Activated T-cell treated with anti-CD3 and anti-CD28 coated beads for 1 hour (primary cell): ENCODE results near the gene CHAF1A.

Source experiments
- DNase-seq: peaks from one replicate; pipeline ENCODE4 v3.0.0-alpha.2; 2020; ENCODE audit warnings: low read depth

CHAF1A gene

DNA sequence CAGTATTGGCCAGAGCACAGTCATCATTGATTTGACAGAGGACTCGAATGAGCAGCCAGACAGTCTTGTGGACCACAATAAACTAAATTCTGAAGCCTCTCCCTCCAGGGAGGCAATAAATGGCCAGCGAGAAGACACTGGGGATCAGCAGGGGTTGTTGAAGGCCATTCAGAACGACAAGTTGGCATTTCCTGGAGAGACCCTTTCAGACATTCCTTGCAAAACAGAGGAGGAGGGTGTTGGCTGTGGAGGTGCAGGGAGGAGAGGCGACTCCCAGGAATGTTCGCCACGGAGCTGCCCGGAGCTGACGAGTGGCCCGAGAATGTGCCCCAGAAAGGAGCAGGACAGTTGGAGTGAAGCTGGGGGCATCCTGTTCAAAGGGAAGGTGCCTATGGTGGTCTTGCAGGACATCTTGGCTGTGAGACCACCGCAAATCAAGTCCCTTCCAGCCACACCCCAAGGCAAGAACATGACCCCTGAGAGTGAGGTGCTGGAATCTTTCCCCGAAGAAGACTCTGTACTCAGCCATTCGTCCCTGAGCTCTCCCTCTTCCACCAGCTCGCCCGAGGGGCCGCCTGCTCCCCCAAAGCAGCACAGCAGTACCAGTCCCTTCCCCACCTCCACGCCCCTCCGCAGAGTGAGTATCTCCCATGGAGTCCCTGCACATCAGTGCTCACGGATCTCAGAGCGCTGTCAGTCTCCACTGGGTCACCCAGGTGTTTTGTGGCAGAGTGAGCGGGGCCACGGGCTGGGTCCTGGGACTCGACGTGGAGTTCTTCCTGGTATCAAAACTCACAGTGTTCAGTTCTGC lies 6.9 kb downstream of the CHAF1A start:
- DNase-seq, result no peak

DNA sequence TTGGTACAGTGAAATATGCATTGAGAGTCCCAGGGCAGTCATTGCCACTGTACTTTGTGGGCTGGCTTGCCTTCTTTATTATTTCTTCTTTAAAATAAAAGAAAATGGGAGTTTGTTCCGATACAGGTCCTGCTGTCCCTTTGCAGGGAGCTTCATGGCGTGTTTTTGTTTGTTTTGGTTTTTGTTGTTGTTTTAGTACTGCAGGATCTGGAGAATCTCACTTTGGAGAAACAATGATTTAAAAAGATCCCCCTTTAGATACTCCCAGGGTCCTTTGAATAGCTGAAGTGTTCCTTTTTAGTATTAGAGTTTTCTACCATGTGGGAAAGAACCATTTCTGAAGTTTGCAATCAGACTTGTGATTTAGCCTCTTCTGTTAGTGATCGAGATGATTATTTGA lies 11.1 kb downstream of the CHAF1A start:
- DNase-seq, result no peak

DNA sequence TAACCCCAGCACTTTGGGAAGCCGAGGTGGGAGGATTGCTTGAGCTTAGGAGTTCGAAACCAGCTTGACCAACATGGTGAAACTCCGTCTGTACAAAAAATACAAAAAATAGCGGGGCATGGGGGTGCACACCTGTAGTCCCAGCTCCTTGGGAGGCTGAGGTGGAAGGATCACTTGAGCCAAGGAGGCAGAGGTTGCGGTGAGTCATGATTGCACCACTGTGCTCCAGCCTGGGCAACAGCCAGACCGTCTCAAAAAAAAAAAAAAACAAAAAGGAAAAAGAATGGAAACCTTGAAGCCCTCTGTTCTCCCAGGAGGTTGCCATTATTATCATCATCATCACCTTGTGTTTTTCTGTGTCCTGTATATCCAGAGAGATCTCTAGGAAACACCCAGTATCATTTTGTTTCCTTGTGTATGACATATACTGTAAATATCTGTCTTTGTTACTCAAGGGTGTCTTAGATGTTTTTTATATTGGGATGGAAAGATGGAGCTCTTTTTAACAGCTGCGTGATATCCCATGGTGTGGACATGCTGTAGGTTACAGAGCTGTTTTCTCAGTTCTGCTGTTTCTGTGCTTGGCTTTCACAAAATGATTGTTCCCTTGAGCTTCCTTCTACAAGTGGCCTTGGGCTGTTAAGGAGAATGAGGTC lies 11.8 kb downstream of the CHAF1A start:
- no peak for DNase-seq

DNA sequence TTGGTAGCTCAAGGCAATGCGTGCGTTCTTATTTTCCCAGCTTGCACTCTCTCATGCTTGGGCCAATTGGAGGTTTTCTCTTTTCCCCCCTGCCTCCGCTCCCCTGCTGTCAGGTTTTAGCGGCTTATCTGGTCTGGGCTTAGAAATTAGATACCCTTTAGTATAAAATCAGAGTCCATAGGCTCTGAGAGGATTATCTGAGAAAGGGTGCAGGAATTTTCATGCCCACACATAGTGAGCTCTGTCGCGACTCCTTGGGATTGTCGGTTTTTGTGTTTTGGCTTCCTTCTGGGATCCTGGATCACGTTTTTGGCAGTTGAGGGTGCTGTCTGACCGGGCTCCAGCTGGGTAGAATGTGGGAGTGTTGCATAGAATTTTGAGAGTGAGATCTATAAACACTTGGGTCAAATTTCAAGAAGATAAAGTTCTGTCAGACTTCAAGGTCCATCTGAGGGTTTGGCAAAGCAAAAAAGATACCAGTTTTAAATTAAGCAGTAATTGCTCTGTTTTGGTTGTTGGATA lies 12.4 kb downstream of the CHAF1A start:
- no peak for DNase-seq

DNA sequence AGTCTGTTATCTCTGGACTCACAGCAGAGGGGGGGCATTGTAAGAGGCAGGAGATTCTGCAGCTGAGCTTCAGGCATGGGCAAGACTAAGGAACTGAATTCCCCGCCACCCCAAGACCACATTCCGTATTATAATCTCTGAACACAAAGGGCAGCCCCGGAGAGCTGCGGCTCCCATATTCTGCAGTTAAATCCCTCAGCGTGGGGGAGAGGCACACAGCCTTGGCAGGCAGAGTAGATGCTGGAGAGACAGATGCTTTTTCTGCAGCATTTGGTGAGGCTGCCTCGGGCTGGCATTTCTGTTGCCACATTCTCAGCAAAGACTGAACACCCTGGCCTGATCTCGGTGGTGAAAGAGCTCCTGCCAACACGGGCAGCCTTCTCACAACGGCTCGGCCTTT lies 12.9 kb downstream of the CHAF1A start:
- DNase-seq, result no peak

DNA sequence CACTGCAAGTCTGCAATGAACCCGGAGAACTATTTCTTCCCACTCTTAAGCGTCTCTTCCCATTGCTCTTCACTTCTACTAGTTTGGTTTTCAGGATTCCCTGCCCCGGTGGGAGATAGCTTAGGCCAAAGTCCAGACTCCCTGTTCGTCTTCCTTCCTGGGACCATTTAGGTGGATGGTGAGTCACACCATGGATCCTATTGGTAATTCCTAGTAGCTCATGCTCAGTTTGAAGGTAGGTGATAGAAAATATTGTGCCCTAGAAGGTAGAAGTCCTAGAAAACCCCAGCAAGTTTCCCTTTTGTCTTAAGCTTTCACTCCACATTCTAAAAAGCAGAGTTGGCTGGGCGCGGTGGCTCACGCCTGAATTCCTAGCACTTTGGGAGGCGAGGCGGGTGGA lies 13.8 kb downstream of the CHAF1A start:
- no peak for DNase-seq

DNA sequence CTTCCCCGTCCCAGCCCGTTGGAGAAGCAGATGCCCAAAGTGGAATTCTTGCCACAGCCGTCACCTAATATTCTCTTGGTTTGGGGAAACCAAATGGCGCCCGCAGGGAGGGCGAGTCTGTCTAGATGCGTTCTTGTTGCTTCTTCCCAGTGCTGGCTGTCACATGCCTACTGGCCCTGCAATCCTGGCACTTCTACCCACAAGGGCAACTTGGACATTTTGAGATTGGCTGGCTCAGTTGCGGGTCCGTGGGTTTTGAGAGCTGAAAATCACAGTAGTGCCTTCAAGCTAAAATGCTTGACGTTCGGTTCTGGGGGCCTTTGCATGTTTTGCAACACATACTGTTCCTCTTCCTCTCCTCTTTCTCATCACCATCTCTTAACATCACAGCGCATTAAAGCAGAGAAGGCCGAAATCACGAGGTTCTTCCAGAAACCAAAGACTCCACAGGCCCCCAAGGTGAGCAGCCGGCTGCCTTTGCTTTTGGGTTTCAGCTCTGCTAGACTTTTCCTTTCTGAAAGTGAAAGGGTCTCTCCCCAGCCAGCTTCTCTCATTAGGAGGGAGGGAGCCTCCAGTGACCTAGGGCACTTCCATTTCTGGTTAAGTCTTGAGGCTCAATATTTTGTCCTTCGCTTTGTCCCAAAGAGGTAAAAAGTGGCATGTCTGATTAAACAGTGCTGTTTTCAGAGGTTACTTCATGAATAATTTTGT lies 21.1 kb downstream of the CHAF1A start:
- no peak for DNase-seq

DNA sequence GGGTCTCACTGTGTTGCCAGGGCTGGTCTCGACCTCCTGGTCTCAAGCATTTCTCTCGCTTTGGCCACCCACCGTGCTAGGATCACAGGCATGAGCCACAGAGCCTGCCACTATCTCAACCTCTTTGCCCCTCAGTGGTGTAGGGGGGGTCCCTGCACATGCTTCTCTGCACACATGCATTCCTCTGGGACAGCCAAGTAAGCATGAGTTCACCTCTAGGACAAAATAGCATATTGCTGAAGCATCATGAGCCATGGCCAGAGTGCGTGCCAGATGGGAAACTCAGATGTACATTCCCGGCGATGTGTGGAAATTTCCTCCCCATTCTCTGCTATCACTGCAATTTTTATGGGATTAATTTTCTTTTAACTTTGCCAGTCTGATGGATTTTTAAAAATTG lies 23.1 kb downstream of the CHAF1A start:
- no peak for DNase-seq

DNA sequence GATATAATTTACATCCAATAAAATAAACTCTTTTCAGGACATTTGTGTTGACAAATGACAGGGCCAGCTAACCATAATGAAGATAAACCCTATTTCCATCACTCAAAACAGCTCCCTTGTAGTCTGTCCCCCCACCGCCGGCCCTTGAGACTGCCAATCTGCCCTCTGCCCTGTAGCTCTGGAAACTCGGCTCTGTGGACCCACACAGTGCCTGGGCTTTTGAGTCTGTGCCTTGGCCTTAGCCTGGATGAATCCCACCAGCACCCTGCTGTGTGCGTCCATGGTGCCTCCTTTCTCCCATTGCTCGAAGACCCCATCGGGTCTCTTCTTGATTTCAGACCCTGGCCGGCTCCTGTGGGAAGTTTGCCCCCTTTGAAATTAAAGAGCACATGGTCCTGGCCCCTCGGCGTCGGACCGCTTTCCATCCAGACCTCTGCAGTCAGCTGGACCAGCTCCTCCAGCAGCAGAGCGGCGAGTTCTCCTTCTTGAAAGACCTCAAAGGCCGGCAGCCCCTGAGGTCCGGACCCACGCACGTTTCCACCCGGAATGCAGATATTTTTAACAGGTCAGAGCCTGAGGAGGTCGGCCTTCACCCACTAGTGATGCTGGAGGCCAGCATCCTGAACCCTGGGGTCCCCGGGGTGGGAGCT lies 26.0 kb downstream of the CHAF1A start:
- no peak for DNase-seq

DNA sequence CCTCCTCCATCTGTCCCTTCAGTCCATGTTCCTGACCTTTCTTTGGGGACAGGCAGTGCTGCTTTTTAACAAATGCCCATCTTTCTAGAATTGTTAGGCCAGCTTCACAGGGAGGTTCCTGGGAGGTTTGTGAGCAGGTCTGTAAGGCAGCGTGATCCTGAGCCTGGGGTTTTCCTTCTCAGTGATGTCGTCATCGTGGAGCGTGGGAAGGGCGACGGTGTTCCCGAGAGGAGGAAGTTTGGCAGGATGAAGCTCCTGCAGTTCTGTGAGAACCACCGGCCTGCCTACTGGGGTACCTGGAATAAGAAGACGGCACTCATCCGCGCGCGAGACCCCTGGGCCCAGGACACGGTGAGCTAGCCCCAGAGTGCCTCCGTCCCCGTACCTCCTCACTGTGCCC lies 26.8 kb downstream of the CHAF1A start:
- no peak for DNase-seq

DNA sequence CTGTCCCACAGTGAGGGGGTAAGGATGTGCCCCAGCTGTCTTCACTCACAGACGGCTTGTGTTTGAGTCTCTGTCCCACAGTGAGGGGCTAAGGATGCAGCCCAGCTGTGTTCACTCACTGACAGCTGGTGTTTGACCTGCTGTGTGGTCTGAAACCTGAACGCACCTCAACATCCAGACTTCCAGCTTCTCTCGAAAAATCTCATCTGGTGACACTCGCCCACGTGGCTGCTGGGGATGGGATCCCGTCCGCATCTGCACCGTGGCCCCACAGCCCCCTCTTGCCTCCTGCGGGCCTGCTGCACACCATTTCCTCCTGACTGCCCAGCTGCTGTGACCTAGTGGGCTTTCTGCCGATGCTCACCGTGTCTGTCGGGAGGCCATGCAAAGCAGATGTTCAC lies 27.3 kb downstream of the CHAF1A start:
- DNase-seq, result no peak

DNA sequence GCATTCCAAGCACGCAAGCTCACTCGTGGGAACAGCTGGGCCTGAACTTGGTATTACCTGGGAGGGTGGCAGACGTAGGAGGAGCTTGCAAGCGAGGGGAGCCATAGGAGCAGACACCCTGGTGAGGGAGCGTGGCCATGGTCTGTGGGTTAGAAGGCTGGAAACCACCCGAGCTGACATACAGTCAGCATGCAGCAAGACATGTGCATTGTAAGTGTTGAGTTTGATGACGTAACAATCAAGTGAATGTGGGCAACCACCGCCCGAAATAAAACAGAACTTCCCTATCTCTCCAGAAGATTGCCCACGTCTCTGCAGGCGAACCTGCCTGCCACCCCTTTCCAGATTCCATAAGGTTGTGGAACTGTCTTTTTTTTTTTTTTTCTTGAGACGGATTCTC lies 28.3 kb downstream of the CHAF1A start:
- DNase-seq, result no peak

DNA sequence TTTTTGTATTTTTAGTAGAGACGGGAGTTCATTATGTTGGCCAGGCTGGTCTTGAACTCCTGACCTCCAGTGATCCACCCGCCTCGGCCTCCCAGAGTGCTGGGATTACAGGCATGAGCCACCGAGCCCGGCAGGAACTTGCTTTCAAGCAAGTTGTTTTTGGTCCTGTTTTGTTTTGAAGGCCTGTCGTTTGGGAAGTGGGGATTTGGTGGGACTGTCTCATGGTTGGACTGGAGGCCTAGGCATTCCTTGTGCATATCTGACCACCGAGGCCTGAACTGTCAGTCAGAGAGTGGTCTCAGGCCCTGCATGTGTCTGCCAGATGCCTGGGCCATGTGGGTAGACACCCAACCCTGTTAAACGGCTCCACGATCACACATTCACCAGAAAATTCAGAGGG lies 28.9 kb downstream of the CHAF1A start:
- no peak for DNase-seq

DNA sequence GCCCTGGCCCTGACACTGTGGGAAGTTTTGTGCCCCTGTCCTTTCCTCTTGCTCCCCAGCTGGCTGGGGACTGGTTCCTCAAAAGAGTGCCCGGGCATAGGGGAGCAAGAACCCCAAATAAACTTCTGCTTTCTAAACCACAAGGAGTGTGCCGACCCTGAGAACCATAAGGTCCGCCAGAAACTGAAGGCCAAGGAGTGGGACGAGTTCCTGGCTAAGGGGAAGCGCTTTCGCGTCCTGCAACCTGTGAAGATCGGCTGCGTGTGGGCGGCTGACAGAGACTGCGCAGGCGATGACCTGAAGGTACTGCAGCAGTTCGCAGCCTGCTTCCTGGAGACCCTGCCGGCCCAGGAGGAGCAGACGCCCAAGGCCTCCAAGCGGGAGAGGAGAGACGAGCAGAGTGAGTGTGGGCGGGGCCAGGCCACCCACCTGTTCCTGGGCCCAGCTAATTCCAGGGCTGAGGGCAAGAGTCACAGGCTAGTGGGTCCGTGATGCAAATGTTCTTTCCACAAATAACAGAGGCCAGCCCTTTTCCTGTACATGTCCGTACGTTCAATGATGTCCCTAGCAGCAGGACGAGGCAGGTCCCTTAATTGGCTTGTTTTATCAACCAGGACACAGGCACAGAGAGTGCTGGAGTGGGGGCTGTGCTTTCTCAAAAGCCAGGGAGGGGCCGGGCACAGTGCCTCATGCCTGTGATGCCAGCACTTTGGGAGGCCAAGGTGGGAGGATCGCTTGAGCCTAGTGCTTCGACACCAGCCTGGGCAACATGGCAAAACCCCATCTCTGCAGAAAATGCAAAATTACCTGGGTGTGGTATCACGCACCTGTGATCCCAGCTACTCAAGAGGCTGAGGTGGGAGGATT lies 29.6 kb downstream of the CHAF1A start:
- DNase-seq, result no peak

DNA sequence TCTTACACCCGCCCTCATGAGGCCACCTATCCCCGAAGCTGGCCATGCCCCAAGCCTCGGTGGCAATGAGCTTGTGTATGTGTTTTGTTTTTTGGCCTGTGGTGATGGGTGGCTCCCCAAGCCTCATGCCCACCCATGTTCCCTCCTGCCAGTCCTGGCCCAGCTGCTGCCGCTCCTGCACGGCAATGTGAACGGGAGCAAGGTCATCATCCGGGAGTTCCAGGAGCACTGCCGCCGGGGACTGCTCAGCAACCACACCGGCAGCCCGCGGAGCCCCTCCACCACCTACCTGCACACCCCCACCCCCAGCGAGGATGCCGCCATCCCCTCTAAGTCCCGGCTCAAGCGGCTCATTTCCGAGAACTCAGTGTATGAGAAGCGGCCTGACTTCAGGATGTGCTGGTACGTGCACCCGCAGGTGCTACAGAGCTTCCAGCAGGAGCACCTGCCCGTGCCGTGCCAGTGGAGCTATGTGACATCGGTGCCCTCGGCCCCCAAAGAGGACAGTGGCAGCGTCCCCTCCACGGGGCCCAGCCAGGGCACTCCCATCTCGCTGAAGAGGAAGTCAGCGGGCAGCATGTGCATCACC lies 30.6 kb downstream of the CHAF1A start:
- no peak for DNase-seq

DNA sequence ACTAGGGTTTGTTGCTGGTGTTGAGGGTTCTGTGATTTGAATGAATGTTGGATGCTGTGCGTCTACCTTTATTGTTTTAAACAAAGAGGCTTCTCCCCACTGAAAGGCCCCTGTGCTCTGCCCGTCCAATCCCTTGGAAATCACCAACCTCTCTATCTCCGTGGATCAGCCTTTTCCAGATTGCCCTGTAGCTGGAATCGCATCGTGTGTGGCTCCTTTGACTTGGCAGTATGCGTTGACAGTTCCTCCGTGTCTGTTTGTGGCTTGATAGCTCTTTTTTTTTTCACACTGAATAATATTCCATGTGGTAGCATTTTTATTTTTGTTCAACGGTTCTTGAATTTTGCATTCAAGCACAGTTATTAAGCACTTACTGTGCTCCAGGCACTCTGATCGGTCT lies 32.0 kb downstream of the CHAF1A start:
- no peak for DNase-seq

DNA sequence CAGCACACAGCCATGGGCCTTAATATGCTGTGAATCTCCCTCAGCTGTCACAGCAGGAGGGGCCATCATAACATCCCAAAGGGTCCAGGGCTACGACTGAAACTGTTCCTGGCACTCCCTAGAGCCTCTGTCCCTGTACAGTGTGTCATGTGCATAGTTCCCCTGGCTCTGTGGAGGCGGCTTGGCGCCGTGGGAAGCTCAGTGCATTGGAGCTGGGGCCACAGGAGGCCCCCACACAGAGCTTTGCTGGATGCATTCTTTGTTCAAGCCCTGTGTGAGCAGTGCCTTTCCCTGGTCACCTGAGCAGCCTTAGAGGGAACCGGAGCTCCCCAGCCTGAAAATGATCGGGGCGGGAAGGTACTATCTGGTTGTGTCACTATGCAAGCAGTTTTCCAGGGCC lies 33.8 kb downstream of the CHAF1A start:
- no peak for DNase-seq

DNA sequence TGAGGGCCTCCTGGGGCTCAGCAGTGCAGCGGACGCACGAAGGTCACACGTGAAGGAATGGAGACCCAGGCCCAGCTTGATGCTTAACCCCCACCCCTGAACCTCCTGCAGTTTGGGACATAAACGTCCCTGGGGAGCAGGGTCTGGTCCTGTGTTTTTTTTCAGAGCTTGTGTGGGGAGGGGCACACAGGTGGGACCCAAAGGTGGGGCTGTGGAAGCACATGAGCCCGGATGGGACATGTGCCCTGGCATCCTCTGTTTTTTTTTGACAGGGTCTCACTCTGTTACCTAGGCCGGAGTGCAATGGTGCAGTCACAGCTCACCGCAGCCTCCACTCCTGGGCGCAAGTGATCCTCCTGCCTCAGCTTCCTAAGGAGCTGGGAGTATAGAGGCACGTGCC lies 34.7 kb downstream of the CHAF1A start:
- no peak for DNase-seq

DNA sequence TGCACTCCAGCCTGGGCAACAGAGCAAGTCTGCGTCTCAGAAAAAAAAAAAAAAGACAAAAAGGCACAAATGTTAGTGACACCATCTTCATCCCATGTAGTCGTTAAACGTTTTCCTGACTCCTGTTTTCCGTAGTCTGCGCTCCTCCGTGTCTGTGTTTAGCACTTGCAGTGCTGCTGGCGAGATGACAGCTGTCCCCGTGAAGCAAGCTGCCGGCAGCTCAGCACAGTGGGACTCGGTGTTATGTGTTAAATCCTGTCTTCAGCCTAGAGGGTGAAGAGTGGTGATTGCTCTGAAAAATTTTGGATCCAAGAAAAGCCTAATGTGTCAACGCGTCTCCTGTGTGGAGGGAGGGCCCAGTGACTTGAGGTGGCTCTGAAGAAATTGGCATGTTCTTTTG lies 36.8 kb downstream of the CHAF1A start:
- no peak for DNase-seq

DNA sequence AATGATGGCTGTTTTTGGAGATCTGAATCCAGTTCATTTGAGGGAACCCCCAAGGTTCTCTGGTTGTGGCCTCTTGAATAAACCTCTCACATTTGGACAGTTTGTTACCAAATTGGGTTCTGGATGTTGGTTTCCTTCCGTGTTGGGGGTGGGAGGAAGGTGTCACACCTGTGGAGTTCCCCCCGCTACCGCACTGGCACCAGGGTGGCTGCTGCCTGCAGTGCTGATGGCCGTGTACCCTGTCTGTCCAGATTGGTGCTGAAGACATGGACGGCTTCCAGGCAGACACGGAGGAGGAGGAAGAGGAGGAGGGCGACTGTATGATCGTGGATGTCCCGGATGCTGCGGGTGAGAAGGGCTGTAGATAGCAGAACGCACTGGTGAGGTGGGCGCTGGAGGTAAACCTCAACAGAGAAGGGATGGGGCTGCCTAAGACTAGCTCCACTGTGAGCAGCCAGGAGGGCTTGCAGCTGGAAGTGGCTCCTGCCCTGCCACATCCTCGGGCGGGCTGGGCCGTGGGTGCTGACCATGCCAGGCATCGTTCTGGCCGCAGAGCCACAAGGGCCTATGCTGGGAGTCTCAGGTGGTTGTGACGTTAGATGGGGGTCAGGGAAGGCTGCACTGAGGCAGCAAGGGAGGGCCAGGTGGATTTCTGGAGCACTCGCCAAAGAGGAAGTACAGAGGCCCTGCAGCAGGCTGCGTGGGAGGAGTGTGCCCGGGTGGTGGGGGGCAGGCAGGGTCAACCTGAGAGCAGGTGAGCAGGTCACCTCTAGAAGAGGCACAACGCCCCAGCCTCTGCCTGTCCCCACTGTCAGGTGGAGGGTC lies 39.8 kb downstream of the CHAF1A start:
- DNase-seq, result no peak
